22Rv1 (cell line): Measurements from ENCODE around the gene CSPG4.

ENCODE experiments used
- H3K27ac ChIP-seq: fragments of 450-650 bp; 2 replicates; pipeline ENCODE4 v1.5.1; 2017
- ZFX ChIP-seq: fragments of 450-650 bp; IDR thresholded peaks from 2 replicates; pipeline ENCODE4 v1.6.1; 2017; ENCODE audit warnings: antibody characterized with exemption, borderline replicate concordance
- TF ChIP-seq, protein P1 (sequence below): fragments of 450-650 bp; IDR thresholded peaks from 2 replicates; pipeline ENCODE4 v1.5.1; 2017; ENCODE audit warnings: mild to moderate bottlenecking

The CSPG4 gene

DNA sequence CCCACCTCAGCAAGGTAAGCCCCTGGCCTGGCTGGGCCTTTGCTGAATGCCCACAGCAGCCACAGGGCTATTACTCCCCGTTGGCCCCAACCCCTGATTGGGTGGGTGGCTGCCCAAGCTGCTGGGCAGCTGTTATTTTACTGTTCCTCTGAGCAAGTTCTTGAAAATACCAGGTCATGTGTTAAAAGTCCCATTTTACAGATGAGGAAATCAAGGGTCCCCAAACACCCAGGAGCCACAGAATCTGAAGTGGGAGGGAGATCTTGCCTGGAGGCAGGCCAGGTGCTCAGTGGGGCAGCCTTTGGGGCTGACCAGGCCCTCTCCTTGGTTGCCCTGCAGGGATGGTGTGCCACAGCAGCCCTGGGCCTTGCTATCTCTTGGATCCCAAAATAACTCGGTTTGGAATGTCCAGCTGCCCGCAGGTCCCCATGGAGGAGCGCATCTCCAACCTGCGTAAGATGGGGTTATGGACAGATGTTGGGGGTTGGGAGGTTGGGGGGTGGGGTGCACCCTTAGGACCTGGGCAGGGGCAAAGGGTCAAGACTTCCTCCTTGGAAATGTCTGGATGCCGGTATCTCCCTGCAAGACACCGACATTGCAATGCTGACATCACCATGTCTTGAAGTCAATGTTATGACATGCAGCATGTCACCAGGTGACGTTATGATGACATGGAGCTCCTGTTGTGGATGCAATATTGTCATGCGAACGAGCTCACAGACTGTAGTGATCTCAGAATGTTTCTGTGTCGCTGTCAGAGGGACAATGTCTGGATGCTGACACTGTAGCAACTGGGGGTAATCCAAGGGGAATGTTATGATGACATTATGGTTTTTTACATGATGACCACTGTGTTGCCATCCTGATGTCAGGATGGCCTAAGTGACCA, 13.3 kb upstream of the CSPG4 start:
- TF ChIP-seq, protein P1, sequence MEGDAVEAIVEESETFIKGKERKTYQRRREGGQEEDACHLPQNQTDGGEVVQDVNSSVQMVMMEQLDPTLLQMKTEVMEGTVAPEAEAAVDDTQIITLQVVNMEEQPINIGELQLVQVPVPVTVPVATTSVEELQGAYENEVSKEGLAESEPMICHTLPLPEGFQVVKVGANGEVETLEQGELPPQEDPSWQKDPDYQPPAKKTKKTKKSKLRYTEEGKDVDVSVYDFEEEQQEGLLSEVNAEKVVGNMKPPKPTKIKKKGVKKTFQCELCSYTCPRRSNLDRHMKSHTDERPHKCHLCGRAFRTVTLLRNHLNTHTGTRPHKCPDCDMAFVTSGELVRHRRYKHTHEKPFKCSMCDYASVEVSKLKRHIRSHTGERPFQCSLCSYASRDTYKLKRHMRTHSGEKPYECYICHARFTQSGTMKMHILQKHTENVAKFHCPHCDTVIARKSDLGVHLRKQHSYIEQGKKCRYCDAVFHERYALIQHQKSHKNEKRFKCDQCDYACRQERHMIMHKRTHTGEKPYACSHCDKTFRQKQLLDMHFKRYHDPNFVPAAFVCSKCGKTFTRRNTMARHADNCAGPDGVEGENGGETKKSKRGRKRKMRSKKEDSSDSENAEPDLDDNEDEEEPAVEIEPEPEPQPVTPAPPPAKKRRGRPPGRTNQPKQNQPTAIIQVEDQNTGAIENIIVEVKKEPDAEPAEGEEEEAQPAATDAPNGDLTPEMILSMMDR: no peak
- TF ChIP-seq ZFX: no peak
- no peak overlapping the region for H3K27ac ChIP-seq

DNA sequence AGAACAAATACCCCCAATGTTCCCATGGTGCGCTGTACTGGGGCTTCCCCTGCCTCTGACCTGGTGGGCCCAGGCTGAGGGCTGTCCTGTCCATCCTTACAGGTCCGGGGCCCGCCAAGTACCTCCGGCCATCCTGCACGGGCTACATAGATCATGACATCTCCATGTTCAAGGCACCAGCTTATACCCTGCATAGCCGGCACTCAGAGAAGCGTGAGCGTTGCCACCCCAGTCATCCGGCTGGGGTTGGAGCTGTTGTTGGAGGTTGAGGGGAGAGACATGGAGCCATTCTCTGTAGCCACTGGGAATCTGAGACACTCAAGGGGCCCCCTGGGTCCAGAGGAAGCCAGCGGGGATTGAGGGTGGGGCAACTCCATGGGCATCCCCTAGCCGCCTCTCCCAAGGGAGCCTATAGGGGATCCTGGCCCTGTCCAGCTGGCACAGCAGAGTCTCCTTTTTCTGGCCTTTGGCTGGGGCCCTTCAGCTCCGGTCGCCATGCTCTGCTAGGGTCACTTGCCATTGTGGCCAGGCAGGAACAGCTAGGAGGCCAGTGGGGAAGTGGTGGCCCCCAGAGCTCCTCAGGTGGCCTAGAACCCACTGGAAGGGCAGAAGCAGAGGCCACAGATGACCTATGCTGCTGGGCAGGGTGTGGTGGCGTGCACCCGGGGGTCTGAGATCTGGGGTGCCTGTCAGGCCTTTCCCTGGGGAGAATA, 12.5 kb upstream of the CSPG4 start:
- TF ChIP-seq, protein P1: no peak
- no peak for TF ChIP-seq ZFX
- no peak overlapping the region for H3K27ac ChIP-seq

DNA sequence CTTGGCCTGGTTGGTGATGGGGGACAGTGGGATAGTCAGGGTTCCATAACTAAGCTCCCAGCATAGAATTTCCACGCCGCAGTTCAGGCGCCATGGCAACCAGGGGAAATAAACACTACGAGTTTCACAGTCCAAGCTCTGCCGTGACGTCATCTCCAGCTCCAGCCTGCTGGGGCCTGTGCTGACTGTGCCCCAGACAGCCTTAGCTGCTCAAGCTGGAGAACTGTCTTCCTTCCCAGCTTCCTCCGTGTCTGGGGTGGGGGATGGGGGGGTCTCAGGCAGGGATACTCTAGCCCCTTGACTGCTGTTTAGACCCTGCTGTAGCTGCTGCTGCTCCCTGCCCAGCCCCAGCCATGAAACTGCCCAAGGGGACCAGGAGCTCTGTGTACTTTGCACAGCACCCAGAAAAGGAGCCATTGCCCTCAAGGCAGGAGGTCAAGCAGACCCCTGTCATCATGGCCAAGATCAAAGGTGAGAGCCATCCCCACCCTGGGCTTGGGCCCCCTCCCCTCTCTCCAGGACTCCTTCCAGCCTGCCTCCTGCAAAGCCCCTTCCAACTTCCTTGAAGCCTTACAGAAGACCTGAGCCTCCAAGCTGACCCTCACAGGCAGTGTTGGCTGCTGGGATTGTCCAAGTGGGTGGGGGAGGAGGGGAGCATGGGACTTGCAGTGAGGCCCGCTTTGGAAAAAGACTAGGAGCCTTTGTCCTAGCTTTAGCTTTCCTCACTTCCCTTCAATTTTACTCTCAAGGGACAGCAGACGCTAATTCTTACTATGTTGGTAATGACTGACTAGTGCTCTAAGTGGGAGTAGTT, 11.4 kb upstream of the CSPG4 start:
- H3K27ac ChIP-seq: no peak overlapping the region
- no peak for TF ChIP-seq ZFX
- TF ChIP-seq, protein P1: no peak

GRCh38 chr15:75723171-75723846, 10.7 kb upstream of the CSPG4 start:
- TF ChIP-seq, protein P1: no peak
- no peak for TF ChIP-seq ZFX
- H3K27ac ChIP-seq: no peak overlapping the region

- H3K27ac ChIP-seq: no peak overlapping the region
- TF ChIP-seq ZFX: no peak
- TF ChIP-seq, protein P1: no peak
Measured at GRCh38 chr15:75721923-75722870, 9.5 kb upstream of the CSPG4 start.

DNA sequence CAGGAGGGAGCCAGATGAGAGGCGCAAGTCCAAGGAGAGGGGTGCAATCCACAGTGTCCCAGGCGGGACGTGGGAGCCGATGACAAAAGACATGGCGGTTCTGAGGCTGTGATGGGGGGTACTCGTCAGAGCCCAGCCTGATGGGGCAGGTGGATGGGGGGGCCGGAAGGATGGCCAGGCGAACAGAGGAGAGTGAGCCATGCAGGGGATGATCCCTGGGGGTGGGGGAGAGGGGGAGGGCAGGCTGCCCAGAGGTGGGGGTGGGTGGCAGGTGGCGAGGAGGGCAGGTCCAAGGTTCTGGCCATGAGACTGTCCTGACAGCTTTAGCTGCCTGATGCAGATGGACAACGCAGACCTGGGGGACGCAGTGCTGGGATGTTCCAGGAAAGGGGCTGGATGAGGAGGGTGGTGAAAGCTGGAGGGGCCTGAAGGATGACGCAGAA, 8.9 kb upstream of the CSPG4 start:
- TF ChIP-seq ZFX: no peak
- TF ChIP-seq, protein P1: no peak
- no peak overlapping the region for H3K27ac ChIP-seq
